GM18519 (cell line): Measurements from ENCODE around the gene ZDHHC14.

Source experiments
- ATAC-seq: cut with Tn5 transposase; IDR thresholded peaks from one replicate; pipeline ENCODE4 v1.9.1; 2021; ENCODE audit warnings: mild to moderate bottlenecking, moderate library complexity; ENCODE audit not compliant: unreplicated experiment, low FRiP score

The ZDHHC14 gene

DNA sequence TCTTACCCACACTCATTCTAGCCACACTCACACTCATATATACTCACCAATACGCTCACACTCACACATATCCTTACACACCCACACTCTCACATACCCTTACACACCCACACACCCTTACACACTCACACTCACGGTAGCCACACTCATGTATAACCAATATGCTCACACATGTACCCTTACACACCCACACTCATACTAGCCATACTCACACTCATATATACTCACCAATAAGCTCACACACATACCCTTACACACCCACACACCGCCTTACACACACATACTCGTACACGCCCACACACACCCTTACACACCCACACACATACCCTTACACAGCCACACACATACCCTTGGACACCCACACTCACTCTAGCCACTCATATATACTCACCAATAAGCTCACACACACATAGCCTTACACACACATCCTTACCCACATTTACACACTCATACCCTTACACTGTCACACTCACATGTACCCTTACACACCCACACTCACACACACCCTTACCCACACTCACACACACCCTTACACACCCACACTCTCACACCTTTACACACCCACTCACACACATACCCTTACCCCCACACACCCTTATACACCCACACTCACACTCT lies 249.6 kb downstream of the ZDHHC14 start:
- no peak for ATAC-seq

DNA sequence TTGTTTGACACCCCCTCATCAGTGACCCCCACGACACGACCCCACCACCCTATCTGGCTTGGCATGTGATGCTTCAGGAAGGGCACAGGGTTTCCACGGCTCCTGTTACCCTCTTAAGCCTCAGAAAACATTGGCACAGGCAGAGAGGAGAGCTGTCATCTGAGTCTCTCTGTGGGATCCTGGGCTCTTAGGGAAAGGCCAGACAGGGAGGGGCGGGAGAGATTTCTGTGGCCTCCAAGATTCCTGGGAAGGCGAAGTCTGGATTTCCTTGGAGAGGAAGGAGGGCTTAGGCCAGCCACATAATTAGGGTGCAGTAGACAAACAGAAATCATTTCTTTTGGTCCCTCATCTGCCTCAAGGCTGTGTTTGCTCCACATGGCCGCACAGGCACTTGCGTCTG lies 250.4 kb downstream of the ZDHHC14 start:
- ATAC-seq: no peak

- ATAC-seq: no peak
These were observed 251.0 kb downstream of the ZDHHC14 start for GRCh38 chr6:157631838-157632614.

DNA sequence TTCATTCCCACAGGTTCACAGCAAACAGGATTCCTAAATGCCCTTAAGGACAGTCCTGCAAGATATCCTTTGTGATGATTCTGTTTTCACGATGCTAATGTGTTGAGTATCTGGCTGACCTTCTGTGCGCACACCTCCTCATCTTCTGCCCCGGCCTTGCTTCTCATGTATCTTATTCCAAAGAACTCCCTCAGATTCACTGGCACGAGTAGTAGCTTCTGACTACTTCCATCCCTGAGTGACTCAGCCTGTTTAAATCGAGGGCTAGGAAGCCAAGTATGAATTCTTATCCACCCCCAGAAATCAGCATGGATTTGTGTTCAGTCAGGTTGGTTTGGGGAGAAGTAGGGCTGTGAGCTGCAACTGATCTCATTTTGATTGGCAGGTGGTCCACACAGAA lies 251.8 kb downstream of the ZDHHC14 start:
- no peak for ATAC-seq

GRCh38 chr6:157634546-157634945 lies 253.6 kb downstream of the ZDHHC14 start:
- no peak for ATAC-seq

DNA sequence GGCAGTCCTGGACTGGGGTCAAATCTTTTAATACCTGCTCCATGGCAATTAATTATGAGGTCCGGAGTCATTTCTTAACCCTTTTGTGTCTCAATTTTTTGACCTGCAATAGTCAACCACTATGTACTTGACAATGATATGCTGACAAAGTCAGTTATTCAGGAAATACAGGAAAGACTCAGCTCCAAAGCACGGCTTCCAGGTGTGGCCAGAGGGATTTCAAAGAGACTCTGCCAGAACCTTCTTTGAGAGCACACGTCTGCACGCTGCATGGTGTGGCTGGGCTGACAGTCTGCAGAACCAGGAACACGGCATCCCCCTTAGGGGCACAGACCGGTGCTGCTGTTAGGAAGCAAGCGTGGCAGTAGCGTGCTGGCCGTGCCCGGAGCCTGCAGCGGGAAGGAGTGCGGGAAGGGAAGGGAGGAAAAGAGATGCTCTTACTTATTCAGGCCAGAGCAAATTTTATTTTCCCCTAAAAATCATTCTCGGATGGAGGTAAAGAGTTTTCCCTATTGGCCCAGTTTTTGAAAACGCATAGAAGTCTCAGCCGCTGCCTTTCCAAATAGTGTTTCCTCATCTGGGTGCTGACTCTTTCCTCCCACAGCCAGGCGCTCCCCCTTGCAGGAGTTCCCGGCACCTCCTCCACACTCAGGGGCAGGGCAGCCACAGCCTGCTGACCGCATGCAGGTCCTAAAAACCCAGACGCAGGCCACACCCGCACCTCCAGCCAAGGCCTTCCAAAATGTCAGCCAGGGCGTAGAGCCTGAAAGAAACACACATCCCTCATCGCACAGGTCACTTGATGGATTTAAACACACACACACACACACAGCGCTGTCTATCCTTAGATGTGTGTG lies 254.6 kb downstream of the ZDHHC14 start:
- no peak for ATAC-seq

- ATAC-seq: no peak
These were observed 256.5 kb downstream of the ZDHHC14 start for GRCh38 chr6:157637516-157637915.

- no peak for ATAC-seq
These were observed 257.1 kb downstream of the ZDHHC14 start for GRCh38 chr6:157637941-157638662.

DNA sequence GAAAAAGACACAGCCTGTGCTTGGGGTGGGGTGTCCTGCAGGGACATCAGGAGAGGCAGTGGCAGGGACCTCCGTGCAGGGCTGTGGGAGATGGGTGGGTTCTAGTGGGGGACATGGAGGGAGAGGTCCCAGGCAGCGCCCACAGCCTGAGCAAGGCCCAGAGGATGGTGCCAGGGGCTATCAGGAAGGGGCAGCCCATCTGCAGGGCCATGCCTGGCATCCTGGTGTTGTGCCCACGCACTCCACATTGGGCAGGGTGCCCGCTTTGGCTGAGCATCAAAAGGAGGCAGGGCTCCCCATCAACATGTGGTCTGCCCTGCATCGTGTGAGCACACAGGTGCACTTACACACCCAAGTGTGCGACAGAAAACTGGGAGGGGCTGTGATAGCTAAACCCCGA lies 257.8 kb downstream of the ZDHHC14 start:
- ATAC-seq: no peak

DNA sequence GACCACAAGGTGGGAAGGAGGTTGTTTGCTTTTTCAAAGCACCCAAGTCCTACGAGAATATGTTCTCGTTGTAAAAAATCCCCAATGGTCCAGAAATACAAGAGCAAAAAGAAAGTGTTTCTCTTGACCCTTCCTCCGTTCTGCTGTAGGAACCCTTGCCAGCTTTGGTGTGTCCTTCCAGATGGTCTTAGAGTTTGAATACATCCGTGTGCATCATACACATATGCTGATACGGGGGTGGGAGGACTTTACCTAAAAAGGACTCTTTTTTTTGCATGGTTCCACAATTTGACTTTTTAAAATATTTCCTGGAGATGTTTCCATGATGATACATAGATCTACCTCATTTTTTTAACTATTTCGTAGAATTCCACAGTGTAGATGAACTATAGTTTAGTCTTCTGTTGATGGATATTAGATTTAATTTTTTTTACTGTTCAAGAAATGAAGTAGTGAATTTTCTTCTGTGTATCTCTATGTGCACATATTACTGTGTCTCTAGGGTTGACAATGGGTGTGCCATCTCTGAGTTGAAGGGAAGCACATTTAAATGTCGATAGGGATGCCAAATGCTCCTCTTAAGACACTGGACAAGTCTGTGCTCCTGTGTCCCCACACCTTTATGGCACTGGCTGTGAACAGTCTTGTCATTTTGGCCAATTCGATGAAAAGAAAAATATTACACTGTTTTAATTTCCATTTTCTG lies 259.9 kb downstream of the ZDHHC14 start:
- ATAC-seq: no peak

- ATAC-seq: no peak
These were observed 260.8 kb downstream of the ZDHHC14 start for GRCh38 chr6:157641837-157642236.

GRCh38 chr6:157642736-157643135 lies 261.7 kb downstream of the ZDHHC14 start:
- ATAC-seq: no peak

- ATAC-seq: no peak
These were observed 263.2 kb downstream of the ZDHHC14 start for GRCh38 chr6:157644043-157644810.

- no peak for ATAC-seq
These were observed 264.3 kb downstream of the ZDHHC14 start for GRCh38 chr6:157645201-157645795.

DNA sequence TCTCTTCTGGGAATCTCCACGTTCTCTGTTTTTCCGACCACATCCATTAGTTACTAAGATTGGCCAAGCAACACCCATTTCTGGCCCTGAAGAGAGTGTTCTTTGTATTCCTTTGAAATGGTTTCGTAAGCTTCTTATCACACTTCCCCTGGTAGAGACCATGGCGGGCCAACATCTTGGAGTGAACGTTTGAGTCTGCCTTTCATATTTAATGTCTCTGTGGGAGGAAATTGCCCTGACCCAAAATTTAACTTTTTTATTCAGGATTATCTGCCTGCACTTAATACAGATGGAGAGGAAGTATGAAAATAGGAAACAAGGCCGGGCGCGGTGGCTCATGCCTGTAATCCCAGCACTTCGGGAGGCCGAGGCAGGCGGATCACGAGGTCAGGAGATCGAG lies 265.0 kb downstream of the ZDHHC14 start:
- ATAC-seq: no peak

DNA sequence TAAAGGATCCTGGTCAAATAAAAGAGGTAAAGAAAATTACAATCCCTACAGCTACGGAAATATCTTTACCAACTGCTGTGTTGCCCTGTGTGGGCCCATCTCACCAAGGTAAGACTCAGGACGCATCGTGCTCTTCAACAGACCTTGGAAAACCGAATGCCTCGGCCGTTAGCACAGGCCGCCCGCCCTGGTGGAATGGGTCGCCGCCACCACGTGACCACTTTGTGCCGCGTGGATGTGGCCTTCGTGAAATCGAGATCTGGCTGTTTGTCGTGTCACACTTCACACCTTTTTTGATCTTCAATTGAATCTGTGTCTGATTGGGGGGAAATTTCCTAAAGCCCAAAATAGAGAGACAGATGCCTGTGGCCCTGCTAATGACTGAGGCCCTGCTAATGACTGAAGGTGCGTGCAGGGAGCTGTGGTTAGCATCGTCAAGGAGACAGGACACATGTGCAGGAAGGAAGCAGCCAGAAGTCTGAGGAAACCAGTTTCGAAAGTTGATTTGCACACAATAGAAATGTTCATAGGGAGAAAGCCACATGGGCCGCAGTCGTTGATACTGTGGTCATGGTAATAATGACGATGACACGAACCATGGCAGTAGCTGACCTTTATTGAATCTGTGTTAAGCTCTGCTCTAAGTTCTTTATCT lies 266.4 kb downstream of the ZDHHC14 start:
- no peak for ATAC-seq

DNA sequence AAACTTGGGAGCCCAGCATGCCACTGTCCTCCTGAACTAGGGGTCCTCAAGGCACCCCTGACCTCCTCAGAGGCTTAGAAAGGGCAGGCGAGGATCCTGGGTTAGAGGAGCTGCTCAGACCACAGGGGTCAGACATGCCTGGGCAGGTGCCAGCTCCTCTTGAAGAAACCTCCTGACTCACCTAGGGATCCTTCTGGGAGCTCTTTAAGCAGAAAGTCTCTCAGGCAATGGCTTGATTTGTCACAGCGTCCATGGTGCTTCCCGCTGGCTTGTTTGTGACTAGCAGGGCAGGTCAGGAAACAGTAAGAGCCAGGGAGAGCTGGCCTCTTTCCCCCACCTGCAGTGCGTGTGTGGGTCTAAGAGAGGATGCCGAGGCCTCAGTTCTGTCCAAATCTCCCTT lies 267.6 kb downstream of the ZDHHC14 start:
- no peak for ATAC-seq
